Measurements from ENCODE around the gene SYNDIG1.

Gene SYNDIG1

DNA sequence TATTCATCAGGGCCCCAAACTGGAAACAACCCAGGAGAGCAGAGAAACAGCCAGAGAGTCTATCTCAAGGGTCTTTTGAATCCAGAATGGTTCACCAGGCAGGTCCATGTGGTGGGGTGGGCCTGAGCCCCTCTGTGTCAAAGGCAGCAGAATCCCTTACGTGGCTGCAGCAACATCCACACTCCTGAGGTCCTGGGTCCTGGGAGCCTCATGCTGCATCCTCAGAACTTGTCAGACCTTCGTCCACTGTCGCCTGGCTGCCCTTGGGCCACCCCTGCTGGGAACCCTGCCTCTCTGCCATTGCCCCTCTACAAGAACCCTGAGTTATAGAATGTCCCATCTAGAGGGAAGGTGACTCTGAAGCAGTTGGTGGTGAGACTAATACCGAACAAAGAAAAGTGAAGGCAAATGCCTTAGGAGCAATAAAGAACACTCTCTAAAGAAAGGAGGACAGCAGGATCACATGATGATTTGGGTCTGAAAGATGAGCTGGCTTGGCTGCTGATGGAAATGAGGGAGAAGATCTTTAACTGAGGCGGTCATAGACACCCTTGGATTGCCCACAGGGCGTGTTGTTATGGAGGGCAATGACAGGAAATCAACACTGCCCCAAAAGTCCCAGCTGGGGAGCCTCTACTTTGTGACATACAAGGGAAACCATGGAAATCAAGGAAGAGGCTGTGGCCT lies 161.2 kb downstream of the SYNDIG1 start:
- no peak for DNase-seq (ENCODE audit: low read depth in 3 of 3)

DNA sequence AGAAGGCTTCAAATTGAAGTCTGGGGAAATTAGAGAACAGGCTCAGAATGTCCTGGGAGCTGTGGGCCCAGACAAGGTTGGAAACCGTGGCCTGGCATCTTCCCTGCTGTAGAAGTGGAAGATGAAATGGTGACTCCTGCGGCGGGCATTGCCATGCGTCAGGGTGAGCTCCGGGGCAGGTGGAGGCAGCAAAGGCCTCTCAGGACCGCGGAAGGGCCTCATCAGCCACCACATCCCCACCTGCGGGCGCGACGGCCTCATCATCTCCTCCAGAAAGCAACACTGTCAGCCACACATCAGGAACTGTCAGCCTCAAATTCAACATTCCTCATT lies 161.7 kb downstream of the SYNDIG1 start:
- DNase-seq (ENCODE audit: low read depth in 3 of 3): no peak

DNA sequence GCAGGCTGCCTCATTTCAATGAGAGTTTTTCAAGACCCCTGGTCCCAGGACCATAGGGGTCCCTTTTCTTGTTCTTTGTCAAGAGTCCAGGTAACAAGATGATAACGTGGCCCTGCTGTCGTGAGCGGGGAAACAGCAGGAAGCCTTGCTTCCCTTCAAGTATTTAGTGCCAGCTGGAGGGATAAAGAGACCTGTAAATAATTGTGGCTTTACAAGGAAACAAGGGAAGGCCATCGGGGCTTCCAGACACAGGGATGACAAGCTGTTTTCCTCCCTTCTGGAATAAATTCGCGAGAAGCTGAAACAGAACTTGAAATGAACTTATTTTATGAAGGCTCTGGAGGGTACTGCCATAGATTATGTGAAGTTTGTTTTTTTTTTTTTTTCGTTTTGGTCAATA lies 163.2 kb downstream of the SYNDIG1 start:
- no peak for DNase-seq (ENCODE audit: low read depth in 3 of 3)

DNA sequence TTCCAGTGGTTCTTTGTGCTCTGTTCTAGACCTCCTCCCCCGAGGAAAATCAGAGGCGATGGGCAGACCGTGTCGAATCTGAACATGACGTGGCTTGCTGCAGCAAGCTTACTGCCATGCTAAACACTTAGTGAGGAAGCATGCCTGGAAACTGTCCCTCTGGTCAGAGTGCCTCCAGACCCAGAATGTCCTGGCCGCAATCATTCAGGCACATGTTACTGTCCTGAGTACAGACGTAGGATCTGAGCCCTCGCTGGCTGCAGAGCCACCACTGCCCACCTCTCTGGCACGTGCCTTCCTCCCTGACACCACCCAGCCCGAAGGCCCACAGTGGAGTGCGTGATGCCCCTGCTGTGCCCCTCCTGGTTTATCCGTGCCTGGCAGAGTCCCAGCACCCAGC lies 163.6 kb downstream of the SYNDIG1 start:
- DNase-seq (ENCODE audit: low read depth in 3 of 3): no peak

DNA sequence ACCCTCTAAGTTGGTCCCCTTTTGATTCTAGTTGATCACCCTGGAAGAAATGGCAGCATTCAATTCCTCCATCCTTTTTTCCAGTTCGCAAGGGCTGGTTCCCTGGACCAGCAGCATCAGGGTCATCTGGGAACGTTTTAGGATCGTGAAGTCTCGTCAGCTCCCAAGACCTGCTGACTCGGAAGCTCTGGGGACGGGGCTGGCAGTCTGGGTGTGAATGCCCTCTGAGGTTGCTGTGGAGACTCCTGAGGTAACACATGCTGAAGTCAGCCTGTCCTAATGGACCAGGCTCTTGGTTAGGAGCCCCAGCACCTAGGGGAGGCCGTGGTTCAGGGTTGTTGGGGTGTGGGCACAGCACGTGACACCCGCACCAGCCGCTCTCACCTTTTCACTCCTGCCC lies 164.1 kb downstream of the SYNDIG1 start:
- no peak for DNase-seq (ENCODE audit: low read depth in 3 of 3)

DNA sequence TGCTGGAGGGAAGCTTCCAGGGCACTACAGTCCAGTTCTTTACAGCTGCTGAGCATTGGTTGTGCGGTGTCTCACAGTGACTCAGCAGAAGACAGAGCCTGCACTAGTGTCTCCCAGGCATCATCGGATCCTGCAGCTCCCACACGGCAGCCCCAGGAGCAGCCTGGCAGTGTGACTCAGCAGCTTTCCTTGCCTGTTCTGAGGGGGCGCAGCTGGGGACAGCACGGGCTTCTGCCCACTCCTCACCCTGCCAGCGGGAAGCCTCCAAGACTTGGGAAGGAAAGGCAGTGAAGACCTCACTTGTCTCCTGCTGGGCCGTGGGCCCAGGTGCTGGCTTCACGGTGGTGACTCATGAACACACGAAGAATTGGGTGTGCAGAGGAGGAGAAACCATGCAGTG lies 165.4 kb downstream of the SYNDIG1 start:
- DNase-seq (ENCODE audit: low read depth in 3 of 3): no peak

DNA sequence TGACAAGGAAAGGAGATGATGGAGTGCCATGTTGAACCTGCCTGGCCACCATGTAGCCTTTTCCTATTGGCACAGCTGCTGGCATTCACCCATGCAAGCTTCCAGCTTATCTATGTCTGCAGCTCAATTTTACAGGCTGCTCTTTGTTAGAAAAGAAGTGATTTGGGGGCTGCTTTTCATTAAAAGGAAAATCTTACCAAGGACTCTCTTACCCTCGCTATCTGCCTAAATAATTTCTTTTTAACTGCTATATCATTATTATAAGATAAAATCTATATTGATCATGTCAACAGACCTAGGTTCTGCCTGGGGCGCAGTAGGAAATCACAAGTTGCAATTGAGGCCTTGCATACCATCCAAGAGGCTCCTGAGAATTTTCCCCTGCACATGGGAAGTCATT lies 167.2 kb downstream of the SYNDIG1 start:
- no peak for DNase-seq (ENCODE audit: low read depth in 3 of 3)

DNA sequence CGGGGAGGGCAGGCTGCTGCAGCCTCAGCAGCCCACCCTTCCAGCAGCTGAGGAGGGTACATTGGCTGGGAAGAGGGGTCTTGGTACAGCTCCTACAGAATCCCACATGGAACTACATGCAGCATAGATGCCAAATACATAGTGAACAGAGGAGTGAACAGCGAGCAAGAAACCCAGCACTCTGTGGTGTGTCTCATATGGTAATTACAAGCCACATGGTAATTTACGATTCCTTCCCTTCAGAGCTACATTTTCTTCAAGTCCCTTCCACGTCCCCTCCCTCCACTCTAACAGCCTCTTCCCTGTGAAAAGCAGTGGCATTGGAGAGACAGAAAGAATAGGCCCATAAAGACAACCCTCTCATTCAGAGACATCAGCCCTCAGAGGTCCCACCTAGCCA lies 167.7 kb downstream of the SYNDIG1 start:
- DNase-seq (ENCODE audit: low read depth in 3 of 3): no peak

DNA sequence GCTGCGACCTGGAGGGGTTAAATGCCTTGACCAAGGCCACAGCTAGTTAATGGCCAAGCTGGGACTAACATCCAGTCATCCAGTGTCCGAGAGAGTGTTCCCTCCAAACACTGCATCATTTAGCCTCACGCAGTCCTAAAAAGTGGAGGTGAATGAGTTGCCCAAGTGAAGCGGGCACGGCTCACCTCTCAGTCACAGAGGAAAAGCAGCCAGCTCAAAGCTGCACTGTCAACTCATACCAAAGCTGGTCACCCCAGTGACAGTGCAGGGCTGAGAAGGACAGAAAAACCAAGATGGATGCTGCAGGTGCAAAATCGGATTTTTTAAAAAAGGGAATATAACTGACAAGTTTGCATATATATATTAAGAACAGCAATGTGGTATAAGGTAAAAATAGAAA lies 168.5 kb downstream of the SYNDIG1 start:
- DNase-seq (ENCODE audit: low read depth in 3 of 3): no peak

DNA sequence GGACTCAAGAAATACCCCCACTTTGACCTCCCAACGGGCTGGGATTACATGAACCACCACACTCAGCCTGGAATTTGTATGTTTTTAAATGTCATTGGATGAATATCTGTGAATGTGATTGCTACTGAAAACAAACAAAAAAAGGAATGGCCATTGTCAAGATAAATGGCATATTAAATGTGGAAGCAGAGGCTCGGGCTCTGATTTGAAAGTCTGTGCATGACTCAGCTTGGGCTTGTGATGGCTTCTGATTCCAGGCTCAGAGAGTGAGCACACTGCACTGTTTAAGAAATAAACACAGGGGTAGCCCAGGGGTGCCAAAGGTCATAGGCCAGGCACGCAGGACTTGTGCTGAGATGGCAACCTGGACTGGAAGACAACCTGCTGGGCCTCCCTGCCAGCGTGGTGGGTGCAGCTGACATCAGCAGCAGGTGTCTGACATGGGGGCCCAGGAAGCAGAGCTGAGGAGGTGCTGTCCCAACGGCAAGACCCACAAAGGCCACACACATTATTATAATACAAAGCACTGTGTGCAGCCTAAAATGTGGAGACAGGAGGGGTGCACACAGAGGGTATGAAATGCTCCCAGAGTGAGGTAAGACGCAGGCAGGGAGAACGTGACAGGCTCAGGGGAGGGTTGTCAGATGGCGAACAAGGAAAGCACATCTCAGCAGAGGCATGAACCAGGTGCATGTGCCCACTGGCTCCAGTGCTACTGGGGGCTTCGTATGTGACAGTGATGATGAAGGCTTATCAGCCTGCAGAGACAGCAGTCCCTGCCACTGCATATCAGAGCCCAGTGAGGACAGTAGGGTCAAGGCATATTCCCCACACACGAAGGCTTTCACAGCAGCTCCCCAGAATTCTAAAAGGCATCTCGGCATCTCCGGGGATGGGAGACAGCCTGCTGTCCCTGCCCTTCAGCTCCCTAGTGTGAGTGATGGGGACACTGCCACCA lies 169.4 kb downstream of the SYNDIG1 start:
- no peak for DNase-seq (ENCODE audit: low read depth in 3 of 3)

DNA sequence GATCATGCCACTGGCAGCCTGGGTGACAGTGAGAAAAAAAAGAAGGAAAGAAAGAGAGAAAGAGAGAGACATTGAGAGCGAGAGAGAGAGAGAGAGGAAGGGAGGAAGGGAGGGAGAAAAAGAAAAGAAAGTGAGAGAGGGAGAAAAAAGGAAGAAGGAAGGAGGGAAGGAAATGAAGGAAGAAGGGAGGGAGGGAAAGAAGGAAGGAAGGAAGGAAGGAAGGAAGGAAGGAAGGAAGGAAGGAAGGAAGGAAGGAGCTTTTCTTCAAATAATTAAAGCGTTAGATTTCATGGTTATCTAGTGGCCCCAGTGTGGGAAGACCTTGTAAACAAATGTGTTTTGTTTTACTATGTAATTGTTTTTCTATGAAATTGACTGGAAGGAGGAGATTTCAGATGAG lies 170.8 kb downstream of the SYNDIG1 start:
- DNase-seq (ENCODE audit: low read depth in 3 of 3): no peak

DNA sequence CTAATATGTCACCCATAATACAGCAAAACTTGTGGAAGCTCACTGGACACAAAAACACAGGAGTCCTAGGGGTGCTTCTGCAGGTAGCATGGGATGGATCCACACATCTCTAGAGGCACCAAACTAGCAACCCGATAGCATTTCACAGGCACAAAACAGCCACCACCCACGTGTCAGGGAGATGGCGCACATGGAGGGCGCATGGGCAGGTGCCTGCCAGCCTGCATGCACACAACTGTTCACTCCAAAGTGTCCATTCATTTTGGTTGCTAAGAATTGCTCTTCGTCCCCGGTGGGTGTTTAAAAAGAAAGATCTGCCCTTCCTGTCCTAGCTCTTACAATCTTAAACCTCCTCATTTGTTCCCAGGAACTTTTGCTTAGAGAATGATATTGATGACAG lies 171.3 kb downstream of the SYNDIG1 start:
- no peak for DNase-seq (ENCODE audit: low read depth in 3 of 3)

DNA sequence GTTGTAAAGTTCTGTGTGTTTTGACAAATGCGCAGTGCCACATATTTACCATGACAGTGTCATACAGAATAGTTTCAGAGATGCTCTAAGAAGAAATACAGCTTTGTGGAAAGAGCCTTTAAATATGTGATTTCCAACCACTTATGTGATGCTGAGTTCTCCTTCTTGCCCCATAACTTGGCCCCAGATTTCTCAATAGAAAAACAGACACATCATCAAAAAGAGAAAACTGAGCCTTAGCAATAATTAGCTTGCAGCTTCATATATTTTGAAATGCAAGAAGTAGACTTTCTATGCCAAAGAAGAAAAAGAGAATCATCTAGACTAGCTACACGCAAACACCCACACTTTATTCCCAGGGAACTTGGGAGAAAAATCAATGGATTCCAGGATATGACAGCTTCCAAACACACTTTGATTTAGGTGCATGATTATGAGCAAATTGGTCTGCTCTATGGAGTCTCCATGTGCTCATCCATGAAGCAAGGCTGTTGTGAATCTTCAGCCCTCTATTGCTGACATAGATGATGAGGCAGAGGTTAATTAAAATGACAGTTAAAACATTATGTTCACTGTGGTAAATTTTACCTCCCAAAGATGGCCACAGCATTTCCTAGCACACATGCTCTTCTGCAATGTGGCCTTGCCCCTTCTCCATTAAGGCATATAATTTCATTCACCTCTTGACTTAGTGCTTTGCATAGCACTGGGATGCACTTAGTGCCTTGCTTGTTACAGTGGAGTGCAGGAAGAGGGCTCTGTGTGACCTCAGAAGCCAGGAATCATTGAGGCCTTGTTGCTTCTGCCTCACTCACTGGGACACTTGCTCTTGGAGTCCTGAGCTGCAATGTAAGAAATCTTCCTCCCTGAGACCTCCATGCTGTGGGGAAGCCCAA lies 174.6 kb downstream of the SYNDIG1 start:
- DNase-seq (ENCODE audit: low read depth in 3 of 3): no peak

DNA sequence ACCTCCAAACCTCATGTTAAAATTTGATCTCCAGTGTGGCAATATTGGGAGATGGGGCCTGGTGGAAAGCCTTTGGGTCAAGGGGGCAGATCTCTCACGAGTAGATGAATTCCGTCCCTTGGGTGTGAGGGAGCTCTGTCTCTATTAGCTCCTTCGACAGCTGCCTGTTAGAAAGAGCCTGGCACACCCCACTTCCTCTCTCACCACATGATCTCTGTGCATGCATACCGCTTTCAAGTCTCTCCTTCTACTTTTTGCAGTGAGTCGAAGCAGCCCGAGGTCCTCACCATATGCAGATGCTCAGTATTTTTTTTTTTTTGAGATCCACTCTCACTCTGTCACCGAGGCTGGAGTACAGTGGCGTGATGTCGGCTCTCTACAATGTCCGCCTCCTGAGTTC lies 176.9 kb downstream of the SYNDIG1 start:
- no peak for DNase-seq (ENCODE audit: low read depth in 3 of 3)

DNA sequence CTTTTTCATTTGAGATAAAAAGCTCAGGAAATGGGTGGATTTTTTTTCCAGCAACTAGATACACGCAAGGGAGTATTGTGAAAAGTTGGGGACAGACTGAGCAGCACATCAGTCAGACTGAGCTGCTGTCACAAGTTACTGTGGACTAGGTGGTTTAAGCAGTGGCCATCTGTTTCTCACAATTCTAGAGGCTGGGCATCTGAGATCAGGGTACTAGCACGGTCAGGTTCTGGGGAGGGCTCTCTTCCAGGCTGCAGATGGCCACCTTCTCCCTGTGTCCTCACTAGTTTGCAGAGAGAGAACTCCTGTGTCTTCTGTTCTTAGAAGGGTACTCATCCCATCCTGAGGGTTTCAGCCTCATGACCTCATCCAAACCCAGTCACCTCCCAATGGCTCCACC lies 178.3 kb downstream of the SYNDIG1 start:
- DNase-seq (ENCODE audit: low read depth in 3 of 3): no peak

DNA sequence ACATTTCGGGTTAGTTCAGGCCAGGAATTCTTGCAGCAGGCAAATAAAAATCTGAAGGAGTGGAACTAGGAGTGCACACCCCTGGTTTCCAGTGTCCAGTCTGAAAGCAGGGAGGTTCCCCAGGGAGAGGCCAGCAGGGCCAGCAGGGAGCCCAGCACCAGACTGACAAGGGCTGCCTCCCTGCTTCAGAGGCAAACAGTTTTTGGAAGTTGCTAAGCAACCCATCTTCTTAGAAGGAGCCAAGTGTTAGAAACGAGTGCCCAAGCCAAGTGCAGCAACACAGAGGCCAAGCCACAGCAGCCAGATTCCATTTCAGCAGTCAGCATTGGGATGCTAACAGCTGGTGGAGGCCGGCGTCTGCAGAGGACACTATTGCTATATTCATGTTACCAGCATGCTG lies 179.1 kb downstream of the SYNDIG1 start:
- no peak for DNase-seq (ENCODE audit: low read depth in 3 of 3)

DNA sequence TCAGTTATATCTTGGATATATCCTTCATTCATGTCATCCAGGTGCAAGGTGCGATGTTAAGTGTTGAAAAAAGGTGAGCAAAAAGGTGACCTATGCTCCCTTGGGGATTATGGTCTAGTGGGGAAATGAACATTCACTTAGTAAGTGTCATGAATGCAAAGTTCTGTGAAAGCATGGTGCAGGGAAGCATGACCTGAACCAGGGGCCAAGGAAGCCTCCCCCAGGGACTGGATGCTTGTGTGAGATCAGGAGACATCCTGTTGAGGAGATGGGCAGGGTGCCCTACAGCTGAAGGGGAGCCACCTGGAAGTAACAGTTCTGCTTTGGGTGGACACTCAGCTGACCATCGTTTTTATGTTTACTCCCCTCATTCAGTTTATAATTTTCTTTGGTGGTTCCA lies 179.5 kb downstream of the SYNDIG1 start:
- DNase-seq (ENCODE audit: low read depth in 3 of 3): no peak

DNA sequence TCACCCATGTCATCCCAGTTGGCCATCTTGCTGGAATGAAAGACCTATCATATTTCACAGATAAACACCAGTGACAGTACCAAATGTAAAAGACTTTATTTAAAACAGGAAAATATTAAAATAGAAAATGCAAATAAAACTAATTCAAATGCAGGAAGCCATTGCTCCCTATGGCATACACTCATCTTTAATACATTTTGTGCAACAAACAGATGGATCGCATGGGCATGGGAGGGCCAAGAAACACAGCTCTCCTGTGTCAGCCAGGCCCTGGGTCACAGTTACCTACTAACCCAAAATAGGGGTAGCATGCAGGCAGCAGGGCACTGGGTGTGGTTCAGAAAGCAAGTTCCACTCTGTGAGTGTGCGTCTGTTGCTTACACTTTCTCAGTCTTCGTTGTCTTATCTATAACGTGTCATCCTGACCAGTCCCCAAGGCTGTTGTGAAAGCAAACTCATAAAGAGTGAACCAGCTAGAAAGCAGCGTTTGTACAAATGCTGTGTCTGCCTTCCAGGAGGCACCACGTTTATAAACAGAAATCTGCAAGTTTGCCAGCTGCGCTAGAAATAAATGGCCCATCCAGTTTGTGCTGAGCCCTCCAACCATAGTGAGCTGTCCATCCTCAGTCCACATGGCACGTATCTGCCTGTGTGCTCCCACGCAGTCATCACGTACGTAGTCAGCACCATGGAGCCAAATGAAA lies 180.5 kb downstream of the SYNDIG1 start:
- no peak for DNase-seq (ENCODE audit: low read depth in 3 of 3)

DNA sequence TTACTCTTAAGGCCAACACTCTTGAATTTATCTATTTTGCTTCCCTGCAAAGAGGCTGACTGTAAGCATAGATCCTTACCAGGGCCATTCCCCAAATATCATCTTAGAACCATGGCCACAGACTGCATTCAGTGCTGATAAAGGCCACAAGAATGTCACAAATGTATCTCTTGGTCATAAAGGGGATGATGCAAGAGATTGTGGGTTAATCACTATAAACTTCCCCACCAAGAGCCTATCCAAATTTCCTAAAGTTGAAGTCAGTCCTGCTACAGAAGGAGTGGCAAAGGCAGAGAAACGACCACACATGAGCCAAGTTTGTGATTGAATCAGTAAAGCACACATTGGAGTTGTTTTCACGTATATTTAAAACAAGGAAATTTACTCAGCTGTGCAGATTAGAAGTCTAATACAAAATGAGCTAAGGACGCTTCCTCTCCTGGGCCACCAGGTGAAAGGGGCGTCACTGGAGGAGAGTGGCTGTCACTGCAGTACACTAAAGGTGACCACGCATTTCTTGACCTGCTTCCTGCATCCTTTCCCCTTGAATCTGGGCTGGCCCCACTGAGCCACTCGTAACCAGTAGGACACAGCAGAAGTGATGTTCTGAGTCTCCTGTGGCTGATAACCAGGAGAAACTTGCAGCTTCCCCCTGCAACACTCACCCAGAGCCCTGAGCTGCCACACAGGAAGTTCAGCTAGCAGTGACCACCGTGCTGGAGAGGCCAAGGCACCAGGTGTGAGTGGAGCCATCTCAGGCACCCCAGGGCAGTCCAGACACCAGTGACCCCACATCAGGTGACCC lies 181.9 kb downstream of the SYNDIG1 start:
- DNase-seq (ENCODE audit: low read depth in 3 of 3): no peak

DNA sequence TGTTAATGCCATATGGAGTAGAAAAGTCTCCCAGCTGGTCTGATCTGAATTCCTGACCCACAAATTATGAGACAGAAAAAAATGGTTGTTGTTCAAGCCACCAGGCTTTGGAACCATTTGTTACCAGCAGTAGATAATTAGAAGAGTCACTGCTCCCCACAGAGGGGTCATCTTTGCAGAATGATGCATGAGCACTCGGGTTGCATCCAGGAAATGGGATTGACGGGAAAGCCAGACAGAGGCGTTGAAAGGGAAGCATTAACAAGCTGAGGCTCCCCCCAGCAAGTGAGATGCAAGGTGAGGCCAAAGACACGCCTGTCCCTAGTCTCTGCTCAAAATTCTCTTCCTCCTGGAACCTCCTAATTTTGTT lies 182.5 kb downstream of the SYNDIG1 start:
- DNase-seq (ENCODE audit: low read depth in 3 of 3): no peak

DNA sequence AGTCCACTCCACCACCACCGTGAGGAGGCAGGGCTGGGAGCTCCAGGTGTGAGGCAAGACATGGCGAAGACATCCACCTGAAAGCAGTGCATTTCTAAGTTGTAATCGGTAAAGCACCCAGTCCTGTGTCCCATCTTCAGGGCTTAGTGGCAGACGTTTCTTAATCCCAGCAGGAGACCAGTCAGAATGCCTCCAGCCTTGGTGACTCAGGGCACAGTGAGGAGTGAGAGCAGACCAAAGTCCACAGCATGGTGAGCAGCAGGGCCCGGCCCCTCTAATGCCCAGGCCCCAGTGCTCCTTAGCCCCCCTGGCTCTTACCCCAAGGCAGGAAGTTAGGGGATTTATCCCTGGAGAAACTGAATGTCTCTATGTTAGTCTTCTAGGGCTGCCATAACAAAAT lies 183.9 kb downstream of the SYNDIG1 start:
- no peak for DNase-seq (ENCODE audit: low read depth in 3 of 3)

Data from stimulated activated CD4-positive, alpha-beta T cell treated with anti-CD3 and anti-CD28 coated beads, TNF-alpha, amount 100 ng/mL, for 24 hours (primary cell).